HUES6 (cell line): Measurements from ENCODE around the gene NEGR1.

Experiments used
- H3K27ac ChIP-seq: 2 replicates; pipeline ENCODE4 v1.7.0; 2013; ENCODE audit warnings: low read depth, mild to moderate bottlenecking, low read length, inconsistent platforms
- H3K27me3 ChIP-seq: 2 replicates; pipeline ENCODE4 v1.6.1; 2013; ENCODE audit warnings: low read length; ENCODE audit not compliant: control insufficient read depth, insufficient read depth
- H3K36me3 ChIP-seq: 2 replicates; pipeline ENCODE4 v1.6.1; 2013; ENCODE audit warnings: low read length; ENCODE audit not compliant: control insufficient read depth, insufficient read depth
- H3K4me1 ChIP-seq: 2 replicates; pipeline ENCODE4 v1.6.1; 2013; ENCODE audit warnings: low read length; ENCODE audit not compliant: control insufficient read depth, insufficient read depth
- H3K4me3 ChIP-seq: 2 replicates; pipeline ENCODE4 v1.5.1; 2013; ENCODE audit warnings: low read depth, low read length
- H3K9ac ChIP-seq: one replicate; pipeline ENCODE4 v1.6.1; 2013; ENCODE audit warnings: mild to moderate bottlenecking, low read length
- H3K9me3 ChIP-seq: 2 replicates; pipeline ENCODE4 v1.6.1; 2013; ENCODE audit warnings: low read depth, low read length; ENCODE audit not compliant: control insufficient read depth, insufficient read depth

Gene NEGR1

DNA sequence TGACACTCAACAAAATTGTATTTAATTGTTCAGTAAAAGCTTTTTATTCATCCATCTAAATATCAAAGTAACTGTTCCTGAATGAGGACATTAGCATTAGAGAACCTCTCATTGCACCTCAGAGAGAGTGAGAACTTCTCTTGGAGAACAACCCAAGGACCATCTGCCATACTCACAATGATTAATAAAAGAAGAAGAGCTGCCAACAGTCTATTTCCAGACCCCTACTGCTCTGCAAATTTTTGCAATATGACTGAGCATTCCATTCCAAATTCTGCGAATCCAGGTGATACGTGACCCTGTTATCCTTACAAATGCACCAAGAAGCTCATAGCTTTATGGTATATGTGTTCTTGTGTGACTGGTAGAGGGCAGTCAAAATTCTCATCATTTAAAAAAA is 422.5 kb downstream of the NEGR1 start:
- Histone ChIP-seq H3K36me3 (no peaks in the 10 kb centered on the region), H3K4me1 (peaks cover 9% of the 10 kb centered on the region; the same call in 1 of the 2 replicates), H3K27me3 (no peaks in the 10 kb centered on the region), H3K4me3 (no peak overlapping the region), H3K27ac (no peak overlapping the region), H3K9me3 (no peaks in the 10 kb centered on the region), H3K9ac (no peak overlapping the region)

DNA sequence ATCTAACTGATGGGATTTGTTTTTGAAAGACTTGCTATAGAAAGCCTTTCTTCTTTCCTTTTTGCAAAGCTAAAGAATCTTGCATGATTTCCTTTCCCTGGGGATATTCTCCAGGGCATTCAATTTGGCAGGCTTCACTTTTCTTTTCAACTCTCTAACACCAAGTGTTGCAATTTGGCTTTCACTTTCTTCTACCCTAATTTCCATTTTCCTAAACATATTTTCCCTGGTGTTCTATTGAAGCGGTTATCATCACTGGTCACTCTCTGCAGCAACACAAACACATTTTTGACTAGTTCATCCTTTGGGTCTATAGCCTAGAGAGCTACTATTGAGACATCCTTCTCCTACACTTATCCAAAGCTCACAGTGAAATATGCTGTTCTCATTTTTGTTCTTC is 424.5 kb downstream of the NEGR1 start:
- no peak overlapping the region for H3K4me3 ChIP-seq
- H3K9me3 ChIP-seq = no peaks in the 10 kb centered on the region
- H3K9ac ChIP-seq = no peak overlapping the region
- no peaks in the 10 kb centered on the region for H3K36me3 ChIP-seq
- no peaks in the 10 kb centered on the region for H3K27me3 ChIP-seq
- no peak overlapping the region for H3K27ac ChIP-seq
- peaks cover 9% of the 10 kb centered on the region; the same call in 1 of the 2 replicates for H3K4me1 ChIP-seq

DNA sequence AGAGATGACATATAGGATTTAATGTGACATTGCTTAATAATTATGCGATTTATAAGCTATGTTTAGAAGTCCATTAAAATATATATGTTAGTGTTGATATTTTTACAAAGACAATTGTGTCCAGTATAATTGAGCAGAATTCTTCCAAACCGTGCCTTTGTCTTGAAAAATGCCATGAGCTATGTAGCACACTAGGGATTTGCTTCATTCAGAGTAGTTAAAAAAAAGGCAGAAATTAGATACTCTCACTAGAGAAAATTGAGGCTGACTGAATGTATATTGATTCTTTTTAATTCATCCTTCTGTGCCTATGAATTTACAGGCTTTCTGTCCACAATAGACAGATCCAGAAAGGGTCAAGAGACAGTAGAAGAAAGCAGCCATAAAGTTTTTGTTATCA is 429.0 kb downstream of the NEGR1 start:
- Histone ChIP-seq H3K4me3 (no peak overlapping the region), H3K9me3 (no peaks in the 10 kb centered on the region), H3K27me3 (no peaks in the 10 kb centered on the region), H3K9ac (no peak overlapping the region), H3K4me1 (peaks cover 8% of the 10 kb centered on the region; the same call in 1 of the 2 replicates), H3K36me3 (no peaks in the 10 kb centered on the region), H3K27ac (no peak overlapping the region)

DNA sequence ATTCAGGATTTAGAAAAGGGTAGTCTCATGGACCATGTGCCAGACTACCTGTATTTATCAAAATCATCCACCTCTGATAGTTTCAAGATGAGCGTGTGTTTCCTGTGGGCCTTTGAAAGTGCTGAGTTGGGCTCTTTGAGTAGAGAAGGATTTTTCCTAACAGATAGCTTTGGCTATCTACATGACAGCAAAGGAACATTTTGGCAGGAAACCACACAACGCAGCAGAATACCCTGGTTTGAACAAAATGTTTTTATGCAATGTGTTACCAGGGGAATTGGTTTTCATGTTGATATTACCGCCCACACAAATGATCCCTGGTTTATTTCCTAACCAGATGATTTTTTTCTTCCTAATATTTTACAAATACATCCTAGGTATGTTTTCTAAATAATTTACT is 431.4 kb downstream of the NEGR1 start:
- no peaks in the 10 kb centered on the region for H3K4me1 ChIP-seq
- no peaks in the 10 kb centered on the region for H3K9me3 ChIP-seq
- H3K9ac ChIP-seq = no peak overlapping the region
- H3K4me3 ChIP-seq = no peak overlapping the region
- H3K27ac ChIP-seq = no peak overlapping the region
- H3K27me3 ChIP-seq = no peaks in the 10 kb centered on the region
- no peaks in the 10 kb centered on the region for H3K36me3 ChIP-seq

DNA sequence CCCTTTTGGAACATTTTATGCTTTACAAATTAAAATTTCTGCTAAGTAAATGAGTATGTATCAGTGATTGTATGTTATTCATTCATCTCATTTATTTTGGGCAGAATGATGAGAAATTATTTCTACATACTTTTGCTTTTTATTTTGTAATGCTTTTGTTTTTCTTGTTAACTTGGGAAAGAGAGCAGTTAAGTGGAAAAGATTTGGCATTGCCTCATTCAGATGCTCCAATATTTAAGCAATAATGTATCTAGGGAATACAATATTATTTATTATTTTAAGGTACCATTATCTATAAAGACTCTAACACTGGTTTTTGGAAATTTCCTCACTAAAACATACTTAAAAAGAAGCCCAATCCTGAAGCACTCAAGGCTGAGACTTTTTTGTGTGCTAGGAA is 431.8 kb downstream of the NEGR1 start:
- Histone ChIP-seq H3K9ac (no peak overlapping the region), H3K4me1 (no peaks in the 10 kb centered on the region), H3K9me3 (no peaks in the 10 kb centered on the region), H3K4me3 (no peak overlapping the region), H3K27me3 (no peaks in the 10 kb centered on the region), H3K36me3 (no peaks in the 10 kb centered on the region), H3K27ac (no peak overlapping the region)

DNA sequence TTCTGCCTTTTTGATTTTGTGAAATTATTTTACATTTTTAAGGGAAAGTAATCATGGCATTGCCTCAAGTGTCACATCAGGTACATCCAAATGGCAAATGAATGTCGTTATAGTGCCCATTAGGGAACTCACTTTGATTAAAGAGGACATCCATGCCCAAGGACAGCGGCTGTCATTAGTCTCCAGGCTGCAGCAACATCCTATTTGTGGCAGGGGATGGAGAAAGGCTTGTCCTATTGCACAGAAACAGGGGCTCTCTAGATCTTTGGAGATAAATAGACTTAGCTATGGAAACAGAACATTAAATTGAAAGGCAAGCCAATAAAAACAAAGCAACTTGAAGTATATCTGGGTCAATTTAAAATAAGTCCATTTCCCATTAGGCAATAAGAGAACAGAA is 439.3 kb downstream of the NEGR1 start:
- H3K9me3 ChIP-seq = no peaks in the 10 kb centered on the region
- H3K4me1 ChIP-seq = no peaks in the 10 kb centered on the region
- no peaks in the 10 kb centered on the region for H3K27me3 ChIP-seq
- H3K4me3 ChIP-seq = no peak overlapping the region
- H3K27ac ChIP-seq = no peak overlapping the region
- H3K9ac ChIP-seq = no peak overlapping the region
- H3K36me3 ChIP-seq = no peaks in the 10 kb centered on the region

DNA sequence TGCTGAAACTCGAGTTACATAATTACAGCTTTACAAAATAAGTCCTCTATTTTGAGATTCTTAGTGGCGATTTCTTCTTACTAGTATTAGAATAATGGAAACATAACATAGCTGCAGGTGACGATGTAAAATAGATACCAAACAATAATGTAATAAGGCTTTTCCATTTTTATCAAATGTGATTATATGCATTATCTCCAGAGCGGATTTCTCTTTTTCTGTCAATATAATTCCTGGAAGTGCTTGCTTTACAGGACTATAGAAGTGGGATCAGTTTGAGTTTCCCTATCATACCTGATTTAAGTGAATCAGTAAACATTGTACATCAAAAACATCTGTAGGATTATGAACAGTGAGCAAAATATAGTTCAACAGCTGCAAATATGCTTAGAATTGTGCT is 442.5 kb downstream of the NEGR1 start:
- Histone ChIP-seq H3K36me3 (no peaks in the 10 kb centered on the region), H3K27me3 (no peaks in the 10 kb centered on the region), H3K9ac (no peak overlapping the region), H3K4me3 (no peak overlapping the region), H3K4me1 (peaks cover 12% of the 10 kb centered on the region), H3K27ac (no peak overlapping the region), H3K9me3 (no peaks in the 10 kb centered on the region)

DNA sequence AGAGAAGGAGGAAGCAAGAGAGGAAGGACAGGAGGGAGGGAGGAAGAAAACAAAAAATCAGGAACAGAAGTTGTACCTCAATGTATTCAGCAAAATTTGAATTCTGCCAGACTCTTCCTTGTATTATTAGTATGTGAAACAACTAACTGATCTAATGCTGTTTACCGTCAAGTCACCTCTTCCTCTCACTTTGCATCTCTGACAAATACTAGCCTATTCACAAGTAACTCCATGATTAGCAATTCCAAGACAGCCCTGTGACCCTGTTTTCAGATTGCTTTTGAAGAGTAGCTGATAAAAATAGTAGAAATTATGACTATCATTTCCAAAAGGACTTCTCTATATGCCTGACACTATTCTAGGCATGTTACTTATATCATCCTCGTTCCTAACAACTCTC is 445.4 kb downstream of the NEGR1 start:
- Histone ChIP-seq H3K4me3 (no peak overlapping the region), H3K27me3 (no peaks in the 10 kb centered on the region), H3K9ac (no peak overlapping the region), H3K36me3 (no peaks in the 10 kb centered on the region), H3K9me3 (no peaks in the 10 kb centered on the region), H3K27ac (no peak overlapping the region), H3K4me1 (peaks cover 12% of the 10 kb centered on the region)

DNA sequence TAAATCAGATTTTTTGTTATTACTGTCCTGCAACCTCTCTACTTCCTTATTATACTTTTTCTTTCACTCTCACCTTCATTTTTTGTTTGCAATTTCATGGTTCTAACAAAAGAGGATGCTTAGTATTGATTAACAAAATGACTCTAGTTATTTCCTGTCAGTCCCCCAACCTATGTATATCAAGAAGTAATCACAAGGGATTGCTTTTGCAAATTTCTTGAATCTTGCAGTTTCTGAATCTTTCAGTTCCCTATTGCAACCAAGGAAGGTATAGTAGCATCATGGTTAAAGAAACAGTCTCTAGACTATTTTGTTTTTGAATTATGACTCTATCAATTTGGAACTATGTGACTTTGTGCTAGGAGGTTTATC is 446.9 kb downstream of the NEGR1 start:
- no peaks in the 10 kb centered on the region for H3K36me3 ChIP-seq
- H3K27me3 ChIP-seq = no peaks in the 10 kb centered on the region
- no peak overlapping the region for H3K27ac ChIP-seq
- H3K4me1 ChIP-seq = peaks cover 12% of the 10 kb centered on the region
- H3K9me3 ChIP-seq = no peaks in the 10 kb centered on the region
- no peak overlapping the region for H3K9ac ChIP-seq
- no peak overlapping the region for H3K4me3 ChIP-seq

DNA sequence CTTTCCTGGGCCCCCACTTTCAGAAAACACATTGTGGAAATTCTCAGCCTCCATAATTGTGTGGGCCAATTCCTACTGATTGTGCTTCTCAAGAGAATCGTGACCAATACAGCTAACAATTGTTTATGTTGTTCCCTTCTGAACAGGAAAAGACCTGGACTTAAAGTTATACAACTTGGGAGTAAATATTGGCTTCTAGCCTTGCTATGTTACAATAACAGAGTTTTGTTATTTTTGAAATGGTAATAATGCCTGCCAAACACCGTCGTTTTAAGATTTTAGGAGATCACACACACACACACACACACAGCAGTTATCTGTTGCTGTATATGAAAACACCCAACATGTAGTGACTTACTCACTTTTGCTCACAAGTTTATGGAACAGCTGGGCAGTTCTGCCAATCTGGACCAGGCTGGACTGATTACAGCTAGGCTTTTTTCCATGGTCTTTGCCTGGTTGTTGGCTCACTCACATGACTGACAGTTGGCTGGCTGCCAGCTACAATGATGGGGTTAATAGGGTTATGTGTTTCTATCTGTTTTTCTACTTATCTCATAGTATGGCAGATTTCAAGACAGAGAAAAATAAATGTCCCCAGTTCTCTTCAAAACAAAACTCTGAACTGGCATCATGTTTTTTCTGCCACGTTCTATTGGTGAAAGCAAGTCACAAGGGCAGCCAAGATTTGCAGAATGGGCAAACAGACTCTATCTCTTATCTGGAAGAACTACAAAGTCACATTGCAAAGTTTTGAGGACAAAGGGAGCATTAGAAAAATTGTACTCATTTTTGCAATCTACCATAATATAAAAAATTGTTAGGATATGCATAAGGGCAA is 447.5 kb downstream of the NEGR1 start:
- peaks cover 12% of the 10 kb centered on the region for H3K4me1 ChIP-seq
- no peak overlapping the region for H3K27ac ChIP-seq
- H3K9me3 ChIP-seq = no peaks in the 10 kb centered on the region
- no peaks in the 10 kb centered on the region for H3K36me3 ChIP-seq
- no peaks in the 10 kb centered on the region for H3K27me3 ChIP-seq
- no peak overlapping the region for H3K4me3 ChIP-seq
- no peak overlapping the region for H3K9ac ChIP-seq

DNA sequence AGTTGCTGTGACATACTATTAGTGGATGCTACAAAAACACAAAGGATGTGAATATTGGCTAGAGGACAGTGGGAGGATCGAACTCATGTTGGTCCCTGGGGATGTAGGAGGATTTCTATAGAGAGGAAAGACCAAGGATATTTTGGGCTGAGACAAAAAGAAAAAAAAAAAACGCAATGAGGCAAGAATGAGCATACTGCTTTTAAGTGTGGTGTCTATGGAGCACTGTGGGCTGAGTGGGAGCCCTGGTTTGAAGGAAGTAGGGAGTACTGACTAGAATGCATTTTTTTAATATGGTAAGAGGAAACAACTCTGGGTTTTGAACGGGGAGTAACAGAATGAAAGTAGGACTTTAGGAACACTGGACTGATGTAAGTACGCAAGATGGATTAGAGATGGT is 450.7 kb downstream of the NEGR1 start:
- Histone ChIP-seq H3K27ac (no peak overlapping the region), H3K27me3 (no peaks in the 10 kb centered on the region), H3K4me3 (no peak overlapping the region), H3K9ac (no peak overlapping the region), H3K36me3 (no peaks in the 10 kb centered on the region), H3K4me1 (peaks cover 10% of the 10 kb centered on the region), H3K9me3 (no peaks in the 10 kb centered on the region)
